Panc1 (cell line): ENCODE measurements around the gene CAST.

ENCODE experiments used
- CTCF ChIP-seq: fragments of 450-650 bp; IDR thresholded peaks from 2 replicates; pipeline ENCODE4 v1.5.1; 2017; ENCODE audit warnings: mild to moderate bottlenecking
- SIN3A ChIP-seq: IDR thresholded peaks from 2 replicates; pipeline ENCODE4 v1.6.1; 2012; ENCODE audit warnings: low read depth, mild to moderate bottlenecking, low read length, moderate library complexity, borderline replicate concordance; ENCODE audit not compliant: insufficient read depth
- TCF7L2 ChIP-seq: IDR thresholded peaks from 2 replicates; pipeline ENCODE4 v1.6.1; 2011; ENCODE audit warnings: mild to moderate bottlenecking, low read depth, low read length, inconsistent platforms
- TF ChIP-seq, protein P1 (sequence below), 2 experiments: IDR thresholded peaks; 2 replicates each; pipeline ENCODE4 v1.6.1; 2011 to 2012; ENCODE audit warnings: low read depth in 2 of 2, control low read depth in 1 of 2, low read length in 1 of 2, mild to moderate bottlenecking in 1 of 2, moderate library complexity in 1 of 2; ENCODE audit not compliant: insufficient read depth in 1 of 2

DNA sequence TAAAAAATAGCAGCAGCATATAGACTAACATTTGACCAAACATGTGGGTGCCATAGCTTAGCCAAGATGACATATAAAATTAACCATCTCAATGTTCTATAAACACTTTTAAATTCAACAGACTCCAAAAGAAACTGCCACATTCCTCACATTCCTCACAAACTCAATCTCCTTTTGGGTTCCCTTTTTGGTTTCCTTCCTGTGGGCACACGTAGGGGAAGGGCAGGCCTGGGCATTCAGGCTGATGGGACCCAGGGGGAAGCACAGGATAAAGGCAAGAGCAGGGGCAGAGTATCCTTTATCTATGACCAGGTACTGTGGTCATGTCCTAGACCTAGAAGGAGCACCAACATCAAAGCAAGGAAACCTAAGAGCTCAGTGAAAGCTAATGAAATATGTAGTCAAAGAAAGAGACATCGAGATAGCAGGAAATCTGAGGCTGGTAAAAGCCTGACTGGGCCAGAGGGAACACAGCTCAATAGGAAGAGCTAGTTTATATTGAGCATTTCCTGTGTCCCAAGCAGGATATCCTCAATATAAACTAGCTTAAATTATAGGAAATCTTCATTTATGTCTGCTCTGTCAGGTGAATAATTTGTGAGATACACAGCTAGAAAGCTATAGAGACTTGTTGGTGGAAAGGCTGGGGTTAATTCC lies 159.2 kb downstream of the CAST start:
- TF ChIP-seq CTCF (no peak), TCF7L2 (no peak), SIN3A (no peak)
- TF ChIP-seq, protein P1, sequence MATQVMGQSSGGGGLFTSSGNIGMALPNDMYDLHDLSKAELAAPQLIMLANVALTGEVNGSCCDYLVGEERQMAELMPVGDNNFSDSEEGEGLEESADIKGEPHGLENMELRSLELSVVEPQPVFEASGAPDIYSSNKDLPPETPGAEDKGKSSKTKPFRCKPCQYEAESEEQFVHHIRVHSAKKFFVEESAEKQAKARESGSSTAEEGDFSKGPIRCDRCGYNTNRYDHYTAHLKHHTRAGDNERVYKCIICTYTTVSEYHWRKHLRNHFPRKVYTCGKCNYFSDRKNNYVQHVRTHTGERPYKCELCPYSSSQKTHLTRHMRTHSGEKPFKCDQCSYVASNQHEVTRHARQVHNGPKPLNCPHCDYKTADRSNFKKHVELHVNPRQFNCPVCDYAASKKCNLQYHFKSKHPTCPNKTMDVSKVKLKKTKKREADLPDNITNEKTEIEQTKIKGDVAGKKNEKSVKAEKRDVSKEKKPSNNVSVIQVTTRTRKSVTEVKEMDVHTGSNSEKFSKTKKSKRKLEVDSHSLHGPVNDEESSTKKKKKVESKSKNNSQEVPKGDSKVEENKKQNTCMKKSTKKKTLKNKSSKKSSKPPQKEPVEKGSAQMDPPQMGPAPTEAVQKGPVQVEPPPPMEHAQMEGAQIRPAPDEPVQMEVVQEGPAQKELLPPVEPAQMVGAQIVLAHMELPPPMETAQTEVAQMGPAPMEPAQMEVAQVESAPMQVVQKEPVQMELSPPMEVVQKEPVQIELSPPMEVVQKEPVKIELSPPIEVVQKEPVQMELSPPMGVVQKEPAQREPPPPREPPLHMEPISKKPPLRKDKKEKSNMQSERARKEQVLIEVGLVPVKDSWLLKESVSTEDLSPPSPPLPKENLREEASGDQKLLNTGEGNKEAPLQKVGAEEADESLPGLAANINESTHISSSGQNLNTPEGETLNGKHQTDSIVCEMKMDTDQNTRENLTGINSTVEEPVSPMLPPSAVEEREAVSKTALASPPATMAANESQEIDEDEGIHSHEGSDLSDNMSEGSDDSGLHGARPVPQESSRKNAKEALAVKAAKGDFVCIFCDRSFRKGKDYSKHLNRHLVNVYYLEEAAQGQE (IDR thresholded peaks at IDR 0.05; ENCODE audit: insufficient read depth in 1 of 2, low read depth in 2 of 2, low read length in 1 of 2), result no peak
